ENCODE data around the gene DAZAP1.

GRCh38 chr19:1457031-1457739 lies 49.8 kb downstream of the DAZAP1 start:
- TF ChIP-seq POLR2A (IDR thresholded peaks at IDR 0.05; ENCODE audit: low read depth, low read length) (no peak), CTCF (conservative IDR thresholded peaks at IDR 0.05; ENCODE audit: low read depth, low read length) (no peak), SMC3 (IDR thresholded peaks at IDR 0.05; ENCODE audit: low read depth, low read length) (no peak), MXI1 (IDR thresholded peaks at IDR 0.05; ENCODE audit: borderline replicate concordance, low read depth, low read length) (no peak), MAZ (IDR thresholded peaks at IDR 0.05; ENCODE audit: borderline replicate concordance, low read depth, low read length) (no peak), BHLHE40 (IDR thresholded peaks at IDR 0.05; ENCODE audit: low read depth, low read length) (0 out of 2 replicates have a peak, but pooled peaks have one; percentile 29), CEBPB (IDR thresholded peaks at IDR 0.05; ENCODE audit: low read depth, low read length) (no peak), FOS (IDR thresholded peaks at IDR 0.05; ENCODE audit: low read depth, low read length) (no peak)
